ENCODE data around the gene LRP5.

- TF ChIP-seq CTCF (IDR thresholded peaks at IDR 0.05), result no peak
- TF ChIP-seq EP300 (IDR thresholded peaks at IDR 0.05), result no peak
- no peak for TF ChIP-seq POLR2A (IDR thresholded peaks at IDR 0.05)
Observed at GRCh38 chr11:68357568-68357967, 45.2 kb downstream of the LRP5 start.
